IMR-90 (cell line): ENCODE measurements around the gene NTM. TPM values are rescaled to one million over a fixed set of nuclear protein-coding genes. Genes with fewer than 3 reads are reported as not detected.

ENCODE experiments used
- ATAC-seq: fragments of 200-7000 bp; cut with Tn5 transposase; 2 replicates; pipeline ENCODE4 v1.9.1; 2020; ENCODE audit warnings: low read depth, mild to moderate bottlenecking, moderate library complexity
- BruUV-seq: library from RNA; stranded (reverse); fragments of 400-500 nt; replicated peaks from 2 replicates; lab custom pipeline; 2021; lab: Mats Ljungman, UMichigan
- CTCF ChIA-PET: fragments of 300-600 bp; formaldehyde crosslinking; extraction: SDS; loops from one replicate; lab custom pipeline; 2021; ENCODE audit warnings: antibody characterized with exemption; lab: Yijun Ruan, JAX
- POLR2A ChIA-PET: fragments of 300-600 bp; sonication (Branson Sonifier 250); formaldehyde crosslinking; loops from one replicate; lab custom pipeline; 2022; ENCODE audit warnings: antibody characterized with exemption; ENCODE audit not compliant: unreplicated experiment; lab: Charles Lee
- DNase-seq: peaks from one replicate; pipeline ENCODE4 v3.0.0; 2013
- H2AFZ ChIP-seq: replicated peaks from 2 replicates; pipeline ENCODE3; 2013; ENCODE audit warnings: low read length, mild to moderate bottlenecking; ENCODE audit not compliant: poor library complexity
- H2AK5ac ChIP-seq: 2 replicates; pipeline ENCODE4 v1.6.1; 2013; ENCODE audit warnings: low read depth, low read length, inconsistent platforms
- H2AK9ac ChIP-seq: replicated peaks from 2 replicates; pipeline ENCODE3; 2013; ENCODE audit warnings: mild to moderate bottlenecking, low read depth, low read length, moderate library complexity; ENCODE audit not compliant: poor library complexity
- H2BK120ac ChIP-seq: 2 replicates; pipeline ENCODE4 v1.6.1; 2013; ENCODE audit warnings: low read depth, low read length, inconsistent platforms
- H2BK15ac ChIP-seq: 3 replicates; pipeline ENCODE4 v1.6.1; 2013; ENCODE audit warnings: low read depth, low read length, inconsistent platforms
- H2BK20ac ChIP-seq: 2 replicates; pipeline ENCODE4 v1.6.1; 2013; ENCODE audit warnings: low read depth, mild to moderate bottlenecking, inconsistent platforms, low read length, moderate library complexity
- H2BK5ac ChIP-seq: 2 replicates; pipeline ENCODE4 v1.6.1; 2013; ENCODE audit warnings: mild to moderate bottlenecking, low read depth, low read length, inconsistent platforms; ENCODE audit not compliant: poor library complexity, severe bottlenecking
- H3K14ac ChIP-seq: replicated peaks from 2 replicates; pipeline ENCODE4 v1.6.1; 2013; ENCODE audit warnings: low read depth, low read length, inconsistent platforms
- H3K18ac ChIP-seq: 2 replicates; pipeline ENCODE4 v1.6.1; 2013; ENCODE audit warnings: low read depth, low read length, control low read depth
- H3K23ac ChIP-seq: 2 replicates; pipeline ENCODE4 v1.6.1; 2013; ENCODE audit warnings: low read depth, low read length, inconsistent platforms
- H3K27ac ChIP-seq: 2 replicates; pipeline ENCODE4 v1.5.1; 2013; ENCODE audit warnings: mild to moderate bottlenecking, control low read depth, low read length; ENCODE audit not compliant: insufficient read depth
- H3K27me3 ChIP-seq: 2 replicates; pipeline ENCODE4 v1.6.1; 2013; ENCODE audit warnings: low read length; ENCODE audit not compliant: control insufficient read depth, insufficient read depth
- H3K36me3 ChIP-seq: 2 replicates; pipeline ENCODE4 v1.6.1; 2013; ENCODE audit warnings: low read length, mixed read lengths; ENCODE audit not compliant: control insufficient read depth, insufficient read depth
- H3K4ac ChIP-seq: 2 replicates; pipeline ENCODE4 v1.6.1; 2013; ENCODE audit warnings: low read depth, low read length, inconsistent platforms
- H3K4me1 ChIP-seq: 2 replicates; pipeline ENCODE4 v1.6.1; 2013; ENCODE audit warnings: low read length, mixed read lengths; ENCODE audit not compliant: control insufficient read depth, insufficient read depth
- H3K4me2 ChIP-seq: 2 replicates; pipeline ENCODE4 v1.6.1; 2013; ENCODE audit warnings: low read depth, mild to moderate bottlenecking, control low read depth, low read length, moderate library complexity
- H3K4me3 ChIP-seq: 2 replicates; pipeline ENCODE4 v1.5.1; 2013; ENCODE audit warnings: low read depth, mild to moderate bottlenecking, control low read depth, low read length, moderate library complexity; ENCODE audit not compliant: insufficient read depth
- H3K56ac ChIP-seq: 2 replicates; pipeline ENCODE4 v1.6.1; 2013; ENCODE audit warnings: low read length, inconsistent platforms; ENCODE audit not compliant: insufficient read depth; ENCODE audit errors: extremely low read depth
- H3K79me1 ChIP-seq, 2 experiments: 2 replicates each; pipeline ENCODE4 v1.6.1; 2013; ENCODE audit warnings: low read length in 2 of 2, inconsistent platforms in 1 of 2, low read depth in 1 of 2
- H3K9ac ChIP-seq: 2 replicates; pipeline ENCODE4 v1.6.1; 2013; ENCODE audit warnings: low read depth, low read length, control low read depth
- H3K9me1 ChIP-seq: 2 replicates; pipeline ENCODE4 v1.6.1; 2013; ENCODE audit warnings: low read length, inconsistent platforms; ENCODE audit not compliant: insufficient read depth
- H3K9me3 ChIP-seq: 2 replicates; pipeline ENCODE4 v1.6.1; 2013; ENCODE audit warnings: low read length; ENCODE audit not compliant: control insufficient read depth, insufficient read depth
- H4K20me1 ChIP-seq: 2 replicates; pipeline ENCODE4 v1.6.1; 2013; ENCODE audit warnings: low read length, inconsistent platforms; ENCODE audit not compliant: insufficient read depth
- H4K5ac ChIP-seq: 2 replicates; pipeline ENCODE4 v1.6.1; 2013; ENCODE audit warnings: mild to moderate bottlenecking, low read depth, low read length, control low read depth
- H4K8ac ChIP-seq, 2 experiments: 2 replicates each; pipeline ENCODE4 v1.6.1; 2013; ENCODE audit warnings: low read depth in 2 of 2, low read length in 2 of 2, control low read depth in 1 of 2, inconsistent platforms in 1 of 2
- H4K91ac ChIP-seq: 2 replicates; pipeline ENCODE4 v1.6.1; 2013; ENCODE audit warnings: low read depth, low read length, inconsistent platforms; ENCODE audit not compliant: insufficient read depth
- BHLHE40 ChIP-seq: fragments of 150-350 bp; IDR thresholded peaks from 2 replicates; pipeline ENCODE4 v1.6.1; 2016; ENCODE audit warnings: mild to moderate bottlenecking, low read depth, low read length
- CEBPB ChIP-seq: IDR thresholded peaks from 2 replicates; pipeline ENCODE4 v1.6.1; 2012; ENCODE audit warnings: low read depth, low read length, improper control_type of control experiment
- FOS ChIP-seq: fragments of 150-350 bp; IDR thresholded peaks from 2 replicates; pipeline ENCODE4 v1.6.1; 2016; ENCODE audit warnings: low read depth, low read length
- MAZ ChIP-seq: IDR thresholded peaks from 2 replicates; pipeline ENCODE4 v1.6.1; 2012; ENCODE audit warnings: low read depth, mild to moderate bottlenecking, low read length, improper control_type of control experiment, moderate library complexity, borderline replicate concordance
- NFE2L2 ChIP-seq: fragments of 150-350 bp; IDR thresholded peaks from 2 replicates; pipeline ENCODE4 v1.6.1; 2016; ENCODE audit warnings: low read depth, mild to moderate bottlenecking, low read length
- POLR2A ChIP-seq: IDR thresholded peaks from 2 replicates; pipeline ENCODE4 v1.6.1; 2012; ENCODE audit warnings: mild to moderate bottlenecking, low read depth, low read length
- RCOR1 ChIP-seq: IDR thresholded peaks from 2 replicates; pipeline ENCODE4 v1.6.1; 2012; ENCODE audit warnings: mild to moderate bottlenecking, low read length, improper control_type of control experiment; ENCODE audit not compliant: insufficient replicate concordance
- SMC3 ChIP-seq: fragments of 150-350 bp; IDR thresholded peaks from 2 replicates; pipeline ENCODE4 v1.6.1; 2016; ENCODE audit warnings: low read depth, mild to moderate bottlenecking, antibody characterized with exemption, low read length, moderate library complexity
- WGBS, 2 experiments: methylation state at CpG; one replicate each; pipeline versions ENCODE4 v1.1.5 to v1.1.7; 2013; ENCODE audit warnings: missing lambda C conversion rate in 2 of 2; ENCODE audit not compliant: insufficient read length in 1 of 2; ENCODE audit errors: extremely low coverage in 2 of 2; 5-methylcytosine and 5-hydroxymethylcytosine counted together
- dilution Hi-C: fragments of 300-500 bp; cut with HindIII; formaldehyde crosslinking; loops from one replicate; pipeline ENCODE4 v1.14.3; 2018; ENCODE audit warnings: low sequenced_read_pairs; ENCODE audit not compliant: unreplicated experiment
- in situ Hi-C: fragments of 300-500 bp; cut with MboI; formaldehyde crosslinking; loops from 3 replicates; pipeline ENCODE4 v1.14.3; 2019; ENCODE audit warnings: low sequenced_read_pairs, inconsistent platforms, mixed read lengths
- intact Hi-C: fragments of 100-400 bp; cut with micrococcal nuclease; formaldehyde crosslinking; loops from 2 replicates; pipeline ENCODE4 v1.10.0; 2022
- polyA plus RNA-seq, 3 experiments: library from polyadenylated mRNA; depleted of rRNA; stranded (reverse); fragments of >200 nt; gene quantifications; 2 replicates each; pipeline ENCODE4 v1.2.3, GENCODE V29; 2012; ENCODE audit warnings: low replicate concordance in 1 of 3
- total RNA-seq: library from RNA; depleted of rRNA; stranded (reverse); fragments of >200 nt; gene quantifications from 2 replicates; pipeline ENCODE4 v1.2.3, GENCODE V29; 2012
- TF ChIP-seq, protein P1 (sequence below): fragments of 150-350 bp; IDR thresholded peaks from 2 replicates; pipeline ENCODE4 v1.6.1; 2016; ENCODE audit warnings: low read depth, mild to moderate bottlenecking, low read length, moderate library complexity, borderline replicate concordance

NTM gene
- total and polyA plus RNA-seq, 2 of the 4 experiments (the other 2 are of a cell fraction) = 19.5 to 25.5 TPM

DNA sequence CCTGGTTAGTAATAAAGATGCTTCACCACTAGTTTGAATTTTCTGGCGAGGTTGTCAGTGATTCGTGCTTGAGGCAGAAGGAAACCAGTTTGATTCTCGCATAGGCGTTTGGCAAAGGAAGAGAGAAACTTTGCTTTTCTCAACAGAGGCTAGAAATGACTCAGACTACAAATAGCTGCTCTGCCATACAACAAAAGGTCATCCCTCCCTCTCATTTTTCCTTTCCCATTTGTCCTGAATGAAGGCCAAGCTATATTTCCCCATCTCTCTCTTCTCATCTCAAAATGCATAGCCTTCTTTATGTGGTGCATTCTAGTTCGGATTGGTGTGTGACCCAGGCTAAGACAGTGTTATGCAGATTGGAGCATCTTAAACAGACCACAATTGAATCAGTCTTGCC lies 741.4 kb downstream of the NTM start:
- dilution Hi-C loops (no loop called here), in situ Hi-C loops (no loop called here)
- peak; percentile 90 for ATAC-seq

More for the DNA sequence above, 741.4 kb downstream of the NTM start:
- Histone ChIP-seq H2BK5ac (peak overlapping the region; percentile 91), H3K56ac (peak overlapping the region; percentile 83), H3K23ac (peak overlapping the region; percentile 87), H3K27ac (peak overlapping the region; percentile 82), H3K4me3 (no peak overlapping the region), H3K79me1 (peaks cover 0 to 50% of the 10 kb centered on the region in 2 experiments; a peak in 3 of 4 replicates), H3K14ac (peak overlapping the region; percentile 90), H2AK5ac (peak overlapping the region; percentile 85), H3K9me3 (no peaks in the 10 kb centered on the region), H3K9me1 (peaks cover 21% of the 10 kb centered on the region), H3K4me2 (peak overlapping the region; percentile 21; the same call in 1 of the 2 replicates), H4K8ac (peak overlapping the region; percentile 60 to 85), H3K18ac (peak overlapping the region; percentile 55; the same call in 1 of the 2 replicates), H4K20me1 (no peaks in the 10 kb centered on the region), H3K4ac (peak overlapping the region; percentile 95), H3K36me3 (no peaks in the 10 kb centered on the region), H4K5ac (peak overlapping the region; percentile 4; the same call in 1 of the 2 replicates), H2AFZ (no peak overlapping the region), H3K27me3 (no peaks in the 10 kb centered on the region), H2AK9ac (no peak overlapping the region), H4K91ac (peak overlapping the region; percentile 89), H2BK120ac (peak overlapping the region; percentile 94), H2BK20ac (peak overlapping the region; percentile 93), H3K4me1 (peaks cover 7% of the 10 kb centered on the region), H2BK15ac (peak overlapping the region; percentile 86), H3K9ac (peak overlapping the region; percentile 62; the same call in 1 of the 2 replicates)
- TF ChIP-seq, protein P1, sequence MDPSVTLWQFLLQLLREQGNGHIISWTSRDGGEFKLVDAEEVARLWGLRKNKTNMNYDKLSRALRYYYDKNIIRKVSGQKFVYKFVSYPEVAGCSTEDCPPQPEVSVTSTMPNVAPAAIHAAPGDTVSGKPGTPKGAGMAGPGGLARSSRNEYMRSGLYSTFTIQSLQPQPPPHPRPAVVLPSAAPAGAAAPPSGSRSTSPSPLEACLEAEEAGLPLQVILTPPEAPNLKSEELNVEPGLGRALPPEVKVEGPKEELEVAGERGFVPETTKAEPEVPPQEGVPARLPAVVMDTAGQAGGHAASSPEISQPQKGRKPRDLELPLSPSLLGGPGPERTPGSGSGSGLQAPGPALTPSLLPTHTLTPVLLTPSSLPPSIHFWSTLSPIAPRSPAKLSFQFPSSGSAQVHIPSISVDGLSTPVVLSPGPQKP = no peak
- TF ChIP-seq SMC3 (no peak), FOS (peak; percentile 80), MAZ (no peak), BHLHE40 (no peak), POLR2A (no peak), RCOR1 (peak; percentile 23), NFE2L2 (no peak), CEBPB (0 out of 2 replicates have a peak, but pooled peaks have one; percentile 56)
- intact Hi-C loops = loop anchor here (1.0 to 5.0 kb wide), 3 partner anchors 40 to 200 kb away; no protein-coding TSS in a partner anchor
- CTCF ChIA-PET = interaction anchor here (0.6 to 1.5 kb wide), 7 partner anchors 15 to 1087 kb away, joined by 3 to 5 read pairs (median 3); no protein-coding TSS in a partner anchor
- no CpG with 5 or more reads among the region's 5 CpGs for WGBS, 2 experiments
- peak; percentile 92 for DNase-seq
- POLR2A ChIA-PET = interaction anchor here (1.3 to 1.5 kb wide), 2 partner anchors 39 to 55 kb away, joined by 3 to 6 read pairs; no protein-coding TSS in a partner anchor
- BruUV-seq = no TSS peak
